ENCODE data around the gene FAM149B1.
A peak's percentile ranks its signal among the peaks of the same experiment; 100 is the strongest.
"Not testable (repeated sequence)": the region's sequence is repeated elsewhere in the genome, so short reads cannot be mapped to it uniquely, and the experiment has no call there.

Gene FAM149B1

DNA sequence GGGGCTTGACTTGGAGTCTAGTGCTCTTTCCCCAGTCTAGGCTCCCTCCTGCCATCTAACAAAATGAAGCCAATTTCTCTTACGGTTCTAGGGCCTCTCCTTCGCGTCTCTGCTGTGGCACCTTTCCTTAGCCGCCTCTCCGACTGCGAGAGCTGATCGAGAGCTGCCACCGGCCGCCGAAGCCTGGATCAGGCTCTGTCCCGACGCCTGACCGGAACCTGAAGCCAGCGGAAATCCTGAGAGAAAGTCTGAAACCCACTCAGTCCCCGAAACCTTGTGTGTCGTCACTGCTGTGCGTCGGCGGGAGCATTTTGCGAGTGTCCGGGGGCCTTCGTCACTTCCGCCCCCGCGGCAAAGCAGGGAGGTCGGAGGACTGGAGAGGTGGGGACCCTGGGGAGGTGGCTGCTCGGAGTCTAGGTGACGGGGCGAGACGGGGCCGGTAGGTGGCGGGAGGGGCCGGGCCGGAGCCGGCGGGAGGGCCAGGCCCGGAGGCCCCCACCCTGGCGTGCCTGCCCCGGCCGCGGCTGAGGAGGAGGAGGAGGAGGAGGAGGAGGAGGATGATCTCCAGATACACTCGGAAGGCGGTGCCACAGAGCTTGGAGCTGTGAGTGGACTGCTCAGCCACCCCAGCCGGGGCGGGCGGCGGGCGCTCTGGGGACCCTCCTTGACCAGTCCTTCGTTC, at the start of gene FAM149B1, which contains the start of gene ECD:
TSS of gene FAM149B1 (plus strand) at position 337 of the 682 bp plus-strand sequence. CDS start at position 558, 221 bp downstream.
TSS of gene ECD (minus strand) at position 226 of the 682 bp plus-strand sequence. CDS start 4,071 bp downstream, outside the sequence.
- peak; percentile 92 for DNase-seq

DNA sequence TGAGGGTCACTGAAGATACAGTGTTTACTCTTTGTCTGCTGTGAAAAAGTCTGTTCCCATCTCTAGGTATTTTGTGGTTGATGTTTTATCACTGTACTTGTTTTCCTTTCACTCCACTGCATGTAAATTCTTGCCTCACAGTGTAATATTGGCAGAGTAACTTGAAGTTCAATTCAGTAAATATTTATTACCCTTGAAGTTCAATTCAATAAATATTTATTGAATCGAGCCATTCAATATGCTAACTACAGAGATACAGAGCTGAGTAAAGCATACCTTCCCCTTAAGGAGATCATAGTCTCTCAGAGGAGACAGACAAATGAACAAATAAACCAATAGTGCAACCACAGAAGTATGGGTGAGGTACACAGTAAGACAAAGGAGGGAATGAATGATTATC, 48.5 kb upstream of the FAM149B1 start:
- DNase-seq = no peak

DNA sequence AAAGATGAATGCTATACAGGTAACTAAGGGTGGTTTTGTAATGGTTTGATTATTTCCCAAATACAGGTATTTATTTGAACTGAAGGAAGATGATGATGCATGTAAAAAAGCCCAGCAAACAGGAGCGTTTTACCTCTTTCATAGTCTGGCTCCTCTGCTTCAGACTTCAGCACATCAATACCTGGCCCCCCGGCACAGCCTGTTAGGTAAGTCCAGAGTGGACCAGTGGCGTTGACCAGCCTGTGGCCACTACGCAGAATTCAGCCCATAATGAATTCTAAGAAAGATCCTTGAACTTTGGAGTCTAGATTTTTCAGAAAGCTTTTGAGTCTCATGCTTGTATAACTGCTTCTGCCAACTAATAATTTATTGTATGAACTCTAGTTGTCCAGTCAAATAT, 48.0 kb upstream of the FAM149B1 start:
- no peak for DNase-seq

DNA sequence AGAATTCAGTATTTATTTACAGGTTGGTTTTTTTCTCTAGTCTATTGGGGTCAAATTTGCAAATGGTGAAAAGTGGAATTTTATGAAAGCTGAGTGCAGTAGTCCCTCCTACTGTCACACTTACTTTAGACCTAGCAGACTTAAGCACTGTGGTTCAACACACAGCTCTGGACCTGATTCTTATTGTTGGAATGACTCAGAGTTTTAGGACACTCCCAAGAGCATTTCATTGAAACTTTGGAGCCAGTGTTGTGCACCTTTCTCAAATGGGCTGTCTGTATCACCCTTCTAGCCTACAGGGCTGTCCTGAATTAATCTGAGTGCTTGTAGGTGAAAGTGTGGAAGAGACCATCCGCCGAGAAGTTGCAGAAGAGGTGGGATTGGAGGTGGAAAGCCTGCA, 41.6 kb upstream of the FAM149B1 start:
- no peak for DNase-seq

DNA sequence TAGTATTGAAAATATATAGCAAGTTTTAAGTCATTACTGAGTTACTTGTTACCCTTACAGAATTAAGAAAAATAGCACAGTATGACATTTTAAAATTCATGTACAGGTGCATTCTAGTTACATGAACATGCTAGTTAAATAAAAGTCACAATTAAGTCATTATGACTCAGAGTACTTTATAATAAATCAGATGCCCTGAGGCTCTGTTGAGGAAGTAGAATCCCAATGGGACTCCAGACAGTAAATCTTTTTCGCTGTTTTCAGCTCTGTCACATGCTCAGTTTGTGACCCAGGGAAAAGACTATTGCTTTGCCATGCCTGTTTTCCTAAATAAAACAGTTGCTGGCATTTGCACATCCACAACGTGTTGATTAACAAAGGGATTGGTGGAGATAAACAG, 36.6 kb upstream of the FAM149B1 start:
- no peak for DNase-seq

DNA sequence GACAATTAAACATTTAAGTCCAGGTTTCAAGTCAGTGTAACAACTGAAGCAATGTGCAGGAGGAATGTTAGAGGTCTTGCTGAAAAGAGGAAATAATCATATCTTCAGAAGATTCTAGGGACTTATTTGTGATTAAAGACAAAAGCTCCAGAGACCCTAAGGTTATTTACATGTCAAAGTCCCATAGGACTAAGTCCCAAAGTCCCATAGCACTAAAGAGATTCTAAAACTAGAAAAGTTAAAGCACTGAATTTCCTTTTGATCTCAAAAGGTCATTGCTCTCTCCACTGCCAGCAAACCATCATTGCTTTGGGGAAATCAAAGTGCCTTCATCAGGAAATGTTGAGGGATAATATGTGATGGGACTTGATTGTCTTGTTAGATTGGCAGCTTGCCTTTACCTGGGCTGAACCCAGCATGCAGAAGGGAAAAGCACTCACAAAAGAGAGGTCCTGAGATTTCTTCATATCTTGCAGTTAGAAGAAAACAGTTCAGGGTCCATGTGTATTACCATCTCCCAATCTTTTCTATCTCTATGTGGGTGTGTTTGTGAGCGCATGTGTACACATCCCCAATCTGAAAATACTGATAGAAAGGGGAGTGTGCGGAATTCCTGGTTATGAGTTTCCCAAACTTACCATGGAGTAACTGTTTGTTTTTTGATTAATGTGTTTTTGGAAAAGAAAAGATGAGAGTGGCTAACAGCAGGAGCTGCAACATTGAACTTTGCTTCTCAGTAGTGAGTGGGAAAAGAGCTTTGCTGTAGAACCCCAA, 35.8 kb upstream of the FAM149B1 start:
- DNase-seq = no peak

DNA sequence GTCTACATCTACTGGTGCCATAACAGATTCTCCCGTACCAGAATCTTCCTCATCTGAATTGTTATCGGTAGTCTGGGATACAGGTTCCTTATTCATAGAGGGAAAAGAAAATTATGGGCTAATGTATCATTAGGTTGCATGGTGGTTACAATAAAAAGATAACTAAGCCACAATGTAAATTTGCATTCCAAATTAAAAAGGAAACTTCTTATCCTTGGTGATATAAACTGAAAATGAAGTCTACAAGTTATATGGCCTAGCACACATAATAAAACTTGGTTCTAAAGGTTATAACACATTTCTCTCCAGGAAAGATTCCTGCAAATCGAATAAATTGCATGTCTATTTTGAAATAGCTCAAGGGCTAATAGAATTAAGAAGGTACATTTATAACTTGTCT, 33.2 kb upstream of the FAM149B1 start:
- no peak for DNase-seq

DNA sequence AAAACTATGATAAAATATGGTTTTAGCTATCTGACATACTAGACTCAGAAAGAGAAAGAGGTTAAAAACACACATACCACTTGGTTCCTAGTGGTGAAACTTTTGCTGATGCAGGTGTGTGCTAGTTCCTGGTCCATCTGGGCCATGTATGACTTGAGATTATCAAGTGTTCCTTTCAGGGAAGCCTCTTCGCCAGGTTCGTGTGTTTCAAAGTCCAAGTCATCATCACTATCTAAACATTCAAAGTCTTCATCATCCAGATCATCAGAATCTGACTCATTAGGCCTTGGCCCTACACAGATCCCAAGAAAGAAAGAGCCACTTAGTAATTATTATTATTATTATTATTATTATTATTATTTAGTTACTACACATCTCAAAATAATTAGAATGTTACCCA, 31.3 kb upstream of the FAM149B1 start:
- no peak for DNase-seq

DNA sequence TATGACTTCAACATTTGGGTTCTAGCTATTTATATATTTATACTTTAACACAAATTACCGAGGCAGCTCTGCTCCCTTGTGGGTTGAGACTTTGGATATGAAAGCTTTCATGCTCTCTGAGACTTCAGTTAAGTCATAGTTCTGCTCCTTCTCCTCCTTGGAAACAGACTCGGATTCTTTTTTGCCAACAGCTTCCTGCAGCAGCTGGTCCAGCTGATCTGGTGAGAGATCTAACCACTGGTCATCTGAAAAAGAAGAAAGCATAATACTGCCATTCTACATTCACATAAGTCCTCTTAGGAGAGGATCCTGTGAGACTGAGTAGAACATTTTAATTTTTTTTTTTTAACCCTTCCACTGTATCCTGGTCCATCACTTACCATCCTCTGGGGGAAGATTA, 28.7 kb upstream of the FAM149B1 start:
- no peak for DNase-seq

DNA sequence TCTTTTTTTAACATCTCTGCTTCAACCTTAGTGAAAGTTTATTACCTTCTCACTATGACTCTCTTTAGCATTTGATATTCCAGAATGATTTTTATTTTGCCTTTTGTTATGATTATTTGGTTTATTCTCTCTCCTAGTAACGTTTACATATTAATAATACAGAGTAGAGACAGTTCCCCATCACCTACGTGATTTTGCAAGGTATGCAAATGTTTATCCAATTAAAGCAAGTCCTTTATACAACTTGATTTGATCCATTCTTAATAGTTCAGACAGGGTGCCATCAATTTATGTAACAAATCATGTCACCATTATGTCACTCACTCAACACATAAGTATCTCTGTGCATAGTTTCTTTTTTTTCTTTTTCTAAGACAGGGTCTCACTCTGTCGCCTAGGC, 26.3 kb upstream of the FAM149B1 start:
- DNase-seq = no peak

DNA sequence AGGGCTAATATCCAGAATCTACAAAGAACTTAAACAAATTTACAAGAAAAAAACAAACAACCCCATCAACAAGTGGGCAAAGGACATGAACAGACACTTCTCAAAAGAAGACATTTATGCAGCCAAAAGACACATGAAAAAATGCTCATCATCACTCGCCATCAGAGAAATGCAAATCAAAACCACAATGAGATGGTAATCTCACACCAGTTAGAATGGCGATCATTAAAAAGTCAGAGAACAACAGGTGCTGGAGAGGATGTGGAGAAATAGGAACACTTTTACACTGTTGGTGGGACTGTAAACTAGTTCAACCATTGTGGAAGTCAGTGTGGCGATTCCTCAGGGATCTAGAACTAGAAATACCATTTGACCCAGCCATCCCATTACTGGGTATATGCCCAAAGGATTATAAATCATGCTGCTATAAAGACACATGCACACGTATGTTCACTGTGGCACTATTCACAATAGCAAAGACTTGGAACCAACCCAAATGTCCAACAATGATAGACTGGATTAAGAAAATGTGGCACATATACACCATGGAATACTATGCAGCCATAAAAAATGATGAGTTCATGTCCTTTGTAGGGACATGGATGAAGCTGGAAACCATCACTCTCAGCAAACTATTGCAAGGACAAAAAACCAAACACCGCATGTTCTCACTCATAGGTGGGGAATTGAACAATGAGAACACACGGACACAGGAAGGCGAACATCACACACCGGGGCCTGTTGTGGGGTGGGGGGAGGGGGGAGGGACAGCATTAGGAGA, 17.1 kb upstream of the FAM149B1 start:
- DNase-seq = not testable (repeated sequence)

DNA sequence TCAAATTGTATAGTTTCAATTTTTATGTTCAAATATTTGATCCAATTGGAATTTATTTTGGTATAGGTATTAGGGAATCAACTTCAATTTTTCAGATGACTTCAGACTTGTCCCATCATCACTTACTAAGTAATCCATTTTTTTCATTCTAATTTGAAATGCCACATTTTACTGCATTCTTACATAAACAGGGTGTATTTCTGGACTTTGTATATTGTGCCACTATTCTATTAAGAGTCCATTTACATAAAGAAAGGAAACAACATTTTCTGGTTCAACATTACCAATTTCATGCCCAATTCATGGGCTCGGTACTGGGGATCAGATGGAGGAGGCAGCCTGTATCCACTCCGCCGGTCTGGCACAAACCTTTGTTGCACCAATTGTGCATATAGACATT, 15.9 kb upstream of the FAM149B1 start:
- DNase-seq = no peak

DNA sequence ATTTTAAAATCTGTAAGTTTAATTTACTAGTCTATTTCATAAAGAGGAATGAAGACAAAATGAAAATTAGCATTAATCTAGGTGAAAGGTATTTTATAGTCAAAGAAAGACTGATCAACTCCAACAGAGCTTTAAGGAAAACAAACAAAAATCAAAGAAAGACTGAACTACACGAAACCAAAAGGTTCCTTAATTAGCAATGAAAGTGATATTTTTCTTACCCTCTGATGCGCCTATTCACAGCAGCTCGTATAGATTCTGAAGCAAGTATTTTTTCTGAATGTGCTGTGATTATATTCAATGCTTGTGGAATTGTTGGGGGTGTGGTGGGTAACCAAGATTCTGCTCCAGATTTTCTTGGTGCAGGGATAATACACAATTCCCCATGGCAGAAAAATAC, 11.9 kb upstream of the FAM149B1 start:
- no peak for DNase-seq

DNA sequence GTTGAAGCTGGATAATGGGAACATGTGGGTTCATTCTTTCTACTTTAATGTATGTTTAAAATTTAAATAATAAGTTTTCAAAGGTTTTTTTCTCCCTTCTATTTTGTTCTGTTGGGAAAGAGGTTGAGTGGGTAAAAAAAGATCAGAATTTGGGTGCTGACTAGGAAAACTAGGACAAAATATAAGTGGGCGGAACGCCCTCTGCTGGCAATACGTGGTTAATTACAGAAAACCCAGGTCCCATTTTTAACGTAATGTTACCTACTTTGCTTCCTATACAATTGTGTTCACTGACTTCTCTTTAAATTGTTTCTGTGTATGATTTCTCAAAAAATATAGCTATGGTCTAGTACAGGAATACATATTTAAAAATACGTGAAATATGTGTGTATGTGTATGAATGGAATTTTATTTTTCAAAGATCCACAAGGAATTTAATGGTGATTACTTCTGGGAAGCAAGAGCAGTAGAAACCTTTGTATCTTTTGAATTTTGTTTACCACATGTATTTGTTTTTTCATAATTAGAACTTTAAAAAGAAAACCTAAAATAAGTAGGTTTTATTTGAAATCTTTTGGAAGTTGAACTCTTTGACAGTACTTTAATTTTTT, 8.8 kb upstream of the FAM149B1 start:
- DNase-seq = peak; percentile 50 to 70

DNA sequence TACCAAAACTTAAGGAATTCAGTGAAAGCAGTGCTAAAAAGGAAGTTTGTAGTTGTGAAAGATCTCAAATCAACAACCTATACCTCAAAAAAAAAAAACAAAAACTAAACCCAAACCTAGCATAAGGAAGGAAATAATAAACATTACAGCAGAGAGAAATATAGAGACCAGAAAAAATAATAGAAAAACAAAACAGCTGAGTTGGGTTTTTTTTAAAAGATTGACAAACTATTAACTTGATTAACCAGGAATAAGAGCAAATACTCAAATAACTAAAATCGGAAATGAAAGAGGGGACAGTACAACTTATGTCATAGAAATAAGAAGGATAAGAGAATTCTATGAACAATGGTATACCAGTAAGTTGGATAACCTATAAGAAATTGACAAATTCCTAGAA, 6.8 kb upstream of the FAM149B1 start:
- no peak for DNase-seq

DNA sequence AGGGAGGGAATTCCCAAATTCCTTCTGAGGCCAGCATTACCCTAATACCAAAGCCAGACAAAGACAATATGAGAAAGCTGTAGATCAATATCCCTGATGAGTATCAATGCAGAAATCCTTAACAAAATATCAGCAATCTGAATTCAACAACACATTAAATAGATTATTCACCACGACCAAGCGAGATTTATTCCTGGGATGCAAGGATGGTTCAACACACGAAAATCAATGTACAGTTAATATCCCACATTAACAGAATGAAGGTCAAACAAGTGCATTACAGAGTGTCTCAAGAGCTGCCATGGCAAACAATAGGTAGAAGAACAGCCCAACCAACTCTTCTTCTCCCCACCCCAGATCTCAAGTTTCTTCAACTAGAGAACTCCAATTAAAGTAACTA, 6.3 kb upstream of the FAM149B1 start:
- DNase-seq = no peak

DNA sequence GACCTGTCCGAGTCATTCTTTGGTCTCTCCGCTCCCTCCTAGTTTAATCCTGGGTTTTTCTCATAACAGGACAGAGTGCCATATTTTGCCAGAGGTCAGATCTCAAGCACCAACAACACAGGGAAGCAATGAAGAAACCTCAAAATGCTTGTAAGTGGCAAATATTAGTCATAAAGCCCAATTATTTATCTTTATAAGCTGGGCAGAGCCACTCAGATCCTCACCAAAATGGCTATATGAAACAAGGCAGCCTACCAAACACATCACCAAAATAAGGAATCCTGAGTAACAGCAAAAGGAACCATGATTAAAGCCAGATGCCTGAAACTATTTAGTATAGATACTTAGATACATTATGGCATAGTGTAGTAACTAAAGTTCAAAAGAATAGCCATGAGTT, 4.8 kb upstream of the FAM149B1 start:
- no peak for DNase-seq

DNA sequence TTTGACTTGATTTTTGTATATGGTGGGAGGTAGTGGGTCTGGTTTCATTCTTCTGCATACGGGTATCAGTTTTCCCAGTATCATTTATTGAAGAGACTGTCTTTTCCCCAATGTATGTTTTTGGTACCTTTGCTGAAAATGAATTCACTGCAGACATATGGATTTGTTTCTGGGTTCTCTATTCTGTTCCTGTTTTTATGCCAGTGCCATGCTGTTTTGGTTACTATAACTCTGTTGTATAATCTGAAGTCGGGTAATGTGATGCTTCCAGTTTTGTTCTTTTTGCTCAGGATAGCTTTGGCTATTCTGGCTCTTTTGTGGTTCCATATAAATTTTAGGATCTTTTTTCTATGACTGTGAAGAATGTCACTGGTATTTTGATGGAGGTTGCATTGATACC, 947 bp upstream of the FAM149B1 start:
- DNase-seq = no peak

DNA sequence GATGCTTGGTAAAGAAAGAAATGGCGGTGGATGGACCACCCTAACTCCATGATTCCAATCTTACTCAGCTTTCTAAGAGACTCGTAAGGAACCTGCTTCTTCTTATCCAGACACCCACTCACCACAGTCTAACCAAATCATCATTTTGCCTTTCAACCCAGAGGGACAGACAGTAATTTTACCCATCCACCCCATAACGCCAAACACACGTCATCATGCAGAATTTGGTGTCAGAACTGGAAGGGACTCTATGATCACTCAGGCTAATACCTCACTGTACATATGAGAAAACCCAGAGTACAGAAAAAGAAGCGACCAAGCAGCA, 499 bp upstream of the FAM149B1 start:
- no peak for DNase-seq

DNA sequence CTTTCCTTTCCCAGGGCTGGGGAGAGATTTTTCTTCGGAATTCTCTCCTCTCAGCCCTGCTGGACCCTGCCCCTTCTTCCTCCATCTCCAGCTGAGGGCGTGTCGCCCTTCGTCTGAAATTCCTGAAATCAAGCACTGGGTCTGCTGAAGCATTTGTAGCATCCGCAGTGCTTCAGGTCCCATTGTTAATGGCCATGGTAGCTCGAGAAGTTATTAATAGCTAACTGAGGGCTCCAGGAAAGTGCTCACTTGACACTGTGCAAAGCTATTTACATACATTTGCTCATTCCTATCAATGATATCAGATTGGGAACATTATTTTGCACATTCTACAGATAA, 515 bp downstream of the FAM149B1 start:
- no peak for DNase-seq

DNA sequence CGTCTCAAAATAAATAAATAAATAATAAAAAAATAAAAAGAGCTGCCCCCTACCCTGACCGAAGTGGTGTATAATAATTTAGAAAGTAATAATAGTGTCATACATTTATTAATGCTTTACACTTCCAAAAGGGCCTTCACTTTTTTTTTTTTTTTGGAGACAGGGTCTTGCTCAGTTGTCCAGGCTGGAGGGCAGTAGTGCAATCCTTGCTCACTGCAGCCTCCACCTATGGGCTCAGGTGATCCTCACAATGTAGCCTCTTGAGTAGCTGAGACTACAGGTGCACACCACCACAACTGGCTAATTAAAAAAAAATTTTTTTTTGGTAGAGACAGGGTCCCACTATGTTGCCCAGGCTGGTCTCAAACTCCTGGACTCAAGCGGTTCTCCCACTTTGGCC, 1.4 kb downstream of the FAM149B1 start:
- DNase-seq = no peak

DNA sequence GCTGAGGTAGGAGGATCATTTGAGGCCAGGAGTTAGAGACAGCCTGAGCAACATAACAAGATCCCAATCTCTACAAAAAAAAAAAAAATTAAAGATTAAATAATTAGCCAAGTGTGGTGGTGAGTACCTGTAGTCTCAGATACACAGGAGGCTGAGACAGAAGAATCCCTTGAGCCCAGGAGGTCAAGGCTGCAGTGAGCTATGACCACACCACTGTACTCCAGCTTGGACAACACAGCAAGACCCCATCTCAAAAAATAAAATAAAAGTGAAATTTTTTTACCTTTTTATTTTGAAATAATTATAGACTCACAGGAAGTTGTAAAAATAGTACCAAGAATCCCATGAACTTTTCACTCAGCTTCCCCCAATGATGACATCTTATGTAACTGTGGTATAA, 4.9 kb downstream of the FAM149B1 start:
- no peak for DNase-seq

DNA sequence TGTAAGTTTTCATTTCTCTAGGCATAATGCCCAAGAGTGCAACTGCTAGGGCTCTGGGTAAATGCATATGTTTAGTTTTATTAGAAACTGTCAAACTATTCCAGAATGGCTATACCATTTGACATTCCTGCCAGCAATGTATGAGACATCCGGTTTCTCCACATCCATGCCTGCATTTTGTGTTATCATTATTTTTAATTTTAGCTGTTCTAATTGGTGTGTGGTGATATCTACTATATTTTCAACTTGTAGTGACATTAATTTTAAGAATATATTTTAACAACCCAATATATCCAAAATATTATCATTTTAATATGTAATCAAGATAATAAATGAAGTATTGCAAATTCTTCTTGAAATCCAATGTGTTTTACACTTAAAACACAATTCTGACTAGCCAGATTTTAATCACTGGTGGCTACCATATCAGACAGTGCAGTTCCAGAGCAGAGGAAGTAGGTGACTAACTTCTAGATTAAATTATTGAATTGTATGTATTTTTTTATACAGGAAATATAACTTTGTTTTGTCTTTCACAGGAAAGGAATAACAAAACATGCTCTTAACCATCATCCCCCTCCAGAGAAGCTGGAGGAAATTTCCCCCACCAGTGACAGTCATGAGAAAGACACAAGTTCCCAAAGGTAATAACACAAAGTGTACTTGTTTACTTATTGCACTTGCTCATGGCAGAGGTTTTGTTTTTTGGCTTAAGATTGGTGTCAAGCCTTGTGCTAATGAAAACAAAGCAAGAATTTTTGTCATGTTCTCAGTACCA, 6.4 kb downstream of the FAM149B1 start:
- DNase-seq = no peak
